HepG2 (cell line): ENCODE results near the gene TTC28. TPM values are rescaled to one million over a fixed set of nuclear protein-coding genes. Genes with fewer than 3 reads are reported as not detected.

Experiments
- ATAC-seq: fragments of 200-7000 bp; cut with Tn5 transposase; 3 replicates; pipeline ENCODE4 v1.9.1; 2020; ENCODE audit warnings: mild to moderate bottlenecking, moderate library complexity
- BruUV-seq: library from RNA; stranded (reverse); fragments of 400-500 nt; replicated peaks from 2 replicates; lab custom pipeline; 2021; lab: Mats Ljungman, UMichigan
- CTCF ChIA-PET: fragments of 300-600 bp; formaldehyde crosslinking; extraction: SDS; loops from one replicate; lab custom pipeline; 2021; ENCODE audit warnings: low total read pairs, inconsistent platforms, low intra/inter-chr PET ratio; lab: Yijun Ruan, JAX
- POLR2A ChIA-PET: fragments of 350-600 bp; sonication (Branson Sonifier 250); formaldehyde crosslinking; loops from one replicate; lab custom pipeline; 2020; ENCODE audit warnings: antibody characterized with exemption, inconsistent platforms; lab: Yijun Ruan, JAX
- DNase-seq: peaks from one replicate; pipeline ENCODE4 v3.0.0-alpha.2; 2015; ENCODE audit warnings: low spot score
- FAIRE-seq: peaks from 3 replicates; lab custom pipeline; 2011; peaks lifted over from hg19 to GRCh38; lab: Jason Lieb, UNC
- H2AFZ ChIP-seq: one replicate; pipeline ENCODE4 v1.6.1; 2011; ENCODE audit warnings: low read length, inconsistent platforms
- H3K27ac ChIP-seq: fragments of 300-600 bp; 3 replicates; pipeline ENCODE4 v1.8.0; 2011; ENCODE audit warnings: mixed run types, mild to moderate bottlenecking, mixed read lengths, low read length, inconsistent platforms; ENCODE audit not compliant: insufficient read depth; ENCODE audit errors: extremely low read length
- H3K27me3 ChIP-seq, 2 experiments: fragments of 200-600 bp in 1 of 2; 2 replicates in 1 of 2; 3 replicates in 1 of 2; pipeline versions ENCODE4 v1.6.0 to v1.8.0; 2011; ENCODE audit warnings: low read length in 2 of 2, mild to moderate bottlenecking in 2 of 2, moderate library complexity in 2 of 2, inconsistent platforms in 1 of 2; ENCODE audit not compliant: insufficient read depth in 2 of 2, control insufficient read depth in 1 of 2
- H3K36me3 ChIP-seq, 2 experiments: fragments of 200-600 bp in 1 of 2; replicated peaks in 1 of 2; 2 replicates in 1 of 2; 3 replicates in 1 of 2; pipeline versions ENCODE4 v1.5.1 to v1.8.0; 2011; ENCODE audit warnings: low read length in 2 of 2, inconsistent platforms in 1 of 2; ENCODE audit not compliant: insufficient read depth in 2 of 2, control insufficient read depth in 1 of 2
- H3K4me1 ChIP-seq: 2 replicates; pipeline ENCODE4 v1.5.1; 2012; ENCODE audit warnings: low read length, inconsistent platforms; ENCODE audit not compliant: insufficient read depth
- H3K4me2 ChIP-seq: 2 replicates; pipeline ENCODE4 v1.6.0; 2011; ENCODE audit warnings: low read depth, low read length, inconsistent platforms
- H3K4me3 ChIP-seq, 3 experiments: fragments of 200-600 bp in 1 of 3; sonication (generic), shearing (Covaris generic) in 1 of 3; replicated peaks in 1 of 3; 2 replicates each; pipeline ENCODE4 v1.5.1; 2011 to 2016; ENCODE audit warnings: low read length in 3 of 3, inconsistent platforms in 2 of 3, low read depth in 2 of 3, mild to moderate bottlenecking in 2 of 3, control low read depth in 1 of 3, mixed read lengths in 1 of 3; ENCODE audit not compliant: insufficient read depth in 1 of 3
- H3K79me2 ChIP-seq: one replicate; pipeline ENCODE4 v1.6.1; 2011; ENCODE audit warnings: low read length, inconsistent platforms; ENCODE audit not compliant: insufficient read depth
- H3K9ac ChIP-seq: 2 replicates; pipeline ENCODE4 v1.6.0; 2011; ENCODE audit warnings: mild to moderate bottlenecking, low read depth, low read length, inconsistent platforms; ENCODE audit not compliant: insufficient read depth
- H3K9me3 ChIP-seq: 2 replicates; pipeline ENCODE4 v1.5.1; 2012; ENCODE audit warnings: mild to moderate bottlenecking, low read length
- H4K20me1 ChIP-seq: 2 replicates; pipeline ENCODE4 v1.6.0; 2011; ENCODE audit warnings: inconsistent platforms, mild to moderate bottlenecking, low read length, moderate library complexity; ENCODE audit not compliant: insufficient read depth
- BCLAF1 ChIP-seq: fragments of 450-650 bp; IDR thresholded peaks from 2 replicates; pipeline ENCODE4 v1.6.1; 2017; ENCODE audit warnings: mild to moderate bottlenecking
- DZIP1 ChIP-seq: sonication (generic); formaldehyde crosslinking; IDR thresholded peaks from 2 replicates; pipeline ENCODE4 v1.5.0; 2020; ENCODE audit warnings: mild to moderate bottlenecking, missing genetic modification reagents
- ETV5 ChIP-seq: IDR thresholded peaks from 2 replicates; pipeline ENCODE4 v1.6.1; 2018; ENCODE audit warnings: missing biosample characterization, missing genetic modification reagents, inconsistent platforms, borderline replicate concordance
- GFI1 ChIP-seq: sonication (generic); formaldehyde crosslinking; IDR thresholded peaks from 2 replicates; pipeline ENCODE4 v1.5.0; 2020; ENCODE audit warnings: missing genetic modification reagents, mild to moderate bottlenecking, borderline replicate concordance
- HES4 ChIP-seq: sonication (generic); formaldehyde crosslinking; IDR thresholded peaks from 2 replicates; pipeline ENCODE4 v1.9.0; 2021; ENCODE audit warnings: mild to moderate bottlenecking, missing genetic modification reagents, borderline replicate concordance
- IKZF4 ChIP-seq: sonication (generic); formaldehyde crosslinking; IDR thresholded peaks from 2 replicates; pipeline ENCODE4 v1.5.1; 2020; ENCODE audit warnings: borderline replicate concordance, mild to moderate bottlenecking, low read depth, missing genetic modification reagents; ENCODE audit errors: not compliant biosample characterization
- NFE2L2 ChIP-seq: fragments of 150-350 bp; IDR thresholded peaks from 2 replicates; pipeline ENCODE4 v1.6.1; 2014; ENCODE audit warnings: low read length
- PATZ1 ChIP-seq: sonication (generic); formaldehyde crosslinking; IDR thresholded peaks from 2 replicates; pipeline ENCODE4 v1.4.0; 2020; ENCODE audit warnings: missing genetic modification reagents
- REPIN1 ChIP-seq: sonication (generic); formaldehyde crosslinking; IDR thresholded peaks from 2 replicates; pipeline ENCODE4 v1.8.0; 2022; ENCODE audit warnings: missing genetic modification reagents, low read depth, mild to moderate bottlenecking, borderline replicate concordance
- SNRNP70 ChIP-seq: fragments of 200-400 bp; formaldehyde crosslinking; IDR thresholded peaks from 2 replicates; pipeline ENCODE4 v1.6.1; 2017; ENCODE audit warnings: mild to moderate bottlenecking, low read depth, low read length, moderate library complexity
- SOX13 ChIP-seq, 3 experiments: fragments of 450-650 bp in 1 of 3; sonication (generic) in 1 of 3; formaldehyde crosslinking in 1 of 3; IDR thresholded peaks in 2 of 3; conservative IDR thresholded peaks in 1 of 3; 2 replicates each; pipeline versions ENCODE4 v1.5.0 to v1.6.1; 2016 to 2020; ENCODE audit warnings: antibody characterized with exemption in 1 of 3, mild to moderate bottlenecking in 1 of 3, missing compliant biosample characterization in 1 of 3, missing genetic modification reagents in 1 of 3, moderate library complexity in 1 of 3
- ZFP36L1 ChIP-seq: sonication (generic); formaldehyde crosslinking; IDR thresholded peaks from 2 replicates; pipeline ENCODE4 v1.8.0; 2022; ENCODE audit warnings: mild to moderate bottlenecking, missing genetic modification reagents, moderate library complexity
- ZNF143 ChIP-seq: sonication (generic); formaldehyde crosslinking; IDR thresholded peaks from 2 replicates; pipeline ENCODE4 v1.4.0; 2020; ENCODE audit warnings: missing genetic modification reagents
- ZNF746 ChIP-seq: sonication (generic); formaldehyde crosslinking; IDR thresholded peaks from 2 replicates; pipeline ENCODE4 v1.8.0; 2022; ENCODE audit warnings: mild to moderate bottlenecking, missing genetic modification reagents
- ZNF776 ChIP-seq: sonication (generic); formaldehyde crosslinking; IDR thresholded peaks from 2 replicates; pipeline ENCODE4 v1.4.0; 2020; ENCODE audit warnings: mild to moderate bottlenecking, missing genetic modification reagents
- ZNF781 ChIP-seq: sonication (generic); formaldehyde crosslinking; IDR thresholded peaks from 2 replicates; pipeline ENCODE4 v1.5.1; 2020; ENCODE audit warnings: borderline replicate concordance, mild to moderate bottlenecking, missing genetic modification reagents; ENCODE audit errors: not compliant biosample characterization
- WGBS: methylation state at CpG from one replicate; pipeline ENCODE4 v1.1.6; 2017; ENCODE audit warnings: low lambda C conversion rate; 5-methylcytosine and 5-hydroxymethylcytosine counted together
- in situ Hi-C: cut with HindIII; loops from 2 replicates; pipeline ENCODE4 v1.10.0; 2017; ENCODE audit warnings: low pct_unique_long_range_greater_than_20kb; ENCODE audit not compliant: extremely low pct_ligation_motif_present
- intact Hi-C: fragments of 100-400 bp; cut with micrococcal nuclease; formaldehyde crosslinking; loops from one replicate; pipeline ENCODE4 v1.10.0; 2022; ENCODE audit not compliant: unreplicated experiment
- polyA plus RNA-seq, 8 experiments: library from polyadenylated mRNA; depleted of rRNA in 3 of 8; stranded (reverse) in 7 of 8; unstranded in 1 of 8; fragments of >200 nt; fragmentation: Illumina TruSeq in 4 of 8; extraction: Trizol in 4 of 8; gene quantifications; 2 replicates each; pipeline versions ENCODE4 v1.2.1 to v1.2.3, GENCODE V29; 2011 to 2016; ENCODE audit warnings: low read depth in 4 of 8, missing spikeins in 1 of 8, mixed read lengths in 1 of 8; ENCODE audit not compliant: insufficient read depth in 1 of 8
- total RNA-seq, 5 experiments: library from RNA; depleted of rRNA; stranded (reverse); fragments of >200 nt; fragmentation: Illumina TruSeq; extraction: Trizol; gene quantifications; 2 replicates each; pipeline ENCODE4 v1.2.3, GENCODE V29; 2016; ENCODE audit warnings: low read depth in 1 of 5

TTC28 gene
- total and polyA plus RNA-seq, 2 of the 13 experiments (the other 11 are each of a cell fraction or from before 2014, with no cell fraction given): 4.2 to 13.1 TPM

GRCh38 chr22:28222571-28222970 lies 457.1 kb downstream of the TTC28 start (continued):
- TF ChIP-seq BCLAF1 (no peak), ZNF776 (CRISPR knock-in tag) (no peak), IKZF4 (CRISPR knock-in tag) (no peak)

GRCh38 chr22:28222052-28222451 lies 457.6 kb downstream of the TTC28 start:
- H3K27ac ChIP-seq: no peak overlapping the region
- intact Hi-C loops (no loop called here), in situ Hi-C loops (no loop called here)
- CTCF ChIA-PET: no interaction called here
- H3K9me3 ChIP-seq: no peaks in the 10 kb centered on the region
- no peaks in the 10 kb centered on the region for H3K79me2 ChIP-seq
- no peak overlapping the region for H2AFZ ChIP-seq
- H3K27me3 ChIP-seq: no peaks in the 10 kb centered on the region
- H3K9ac ChIP-seq: no peak overlapping the region
- ATAC-seq (no peak), DNase-seq (no peak), FAIRE-seq (no peak)
- no peak overlapping the region for H3K4me3 ChIP-seq
- no peaks in the 10 kb centered on the region for H4K20me1 ChIP-seq
- POLR2A ChIA-PET: no interaction called here
- no peaks in the 10 kb centered on the region for H3K36me3 ChIP-seq
- no TSS peak for BruUV-seq
- H3K4me1 ChIP-seq: 0 out of 2 replicates have a peak, but pooled peaks cover 6% of the 10 kb centered on the region
- no peak overlapping the region for H3K4me2 ChIP-seq
- 100% methylated on average over 3 of the region's 3 CpGs for WGBS
- TF ChIP-seq HES4 (CRISPR knock-in tag): no peak
- no peak for TF ChIP-seq ETV5 (CRISPR knock-in tag)
- no peak for TF ChIP-seq DZIP1 (CRISPR knock-in tag)
- TF ChIP-seq GFI1 (CRISPR knock-in tag): no peak
- no peak for TF ChIP-seq ZNF143
- no peak for TF ChIP-seq ZFP36L1
- TF ChIP-seq ZNF746 (CRISPR knock-in tag): no peak
- TF ChIP-seq NFE2L2: no peak
- no peak for TF ChIP-seq REPIN1
- TF ChIP-seq PATZ1 (CRISPR knock-in tag): no peak
- no peak for TF ChIP-seq SNRNP70
- TF ChIP-seq ZNF781 (CRISPR knock-in tag): no peak
- TF ChIP-seq SOX13 (IDR thresholded peaks at IDR 0.05): no peak
- TF ChIP-seq SOX13 (CRISPR knock-in tag; conservative IDR thresholded peaks at IDR 0.05 in 1 of 2, IDR thresholded peaks at IDR 0.05 in 1 of 2): no peak
